HG02884 (cell line): ENCODE data around the gene SH2D6.

Experiments used
- ATAC-seq: cut with Tn5 transposase; IDR thresholded peaks from one replicate; pipeline ENCODE4 v1.9.1; 2021; ENCODE audit warnings: mild to moderate bottlenecking, moderate library complexity; ENCODE audit not compliant: unreplicated experiment

The SH2D6 gene

DNA sequence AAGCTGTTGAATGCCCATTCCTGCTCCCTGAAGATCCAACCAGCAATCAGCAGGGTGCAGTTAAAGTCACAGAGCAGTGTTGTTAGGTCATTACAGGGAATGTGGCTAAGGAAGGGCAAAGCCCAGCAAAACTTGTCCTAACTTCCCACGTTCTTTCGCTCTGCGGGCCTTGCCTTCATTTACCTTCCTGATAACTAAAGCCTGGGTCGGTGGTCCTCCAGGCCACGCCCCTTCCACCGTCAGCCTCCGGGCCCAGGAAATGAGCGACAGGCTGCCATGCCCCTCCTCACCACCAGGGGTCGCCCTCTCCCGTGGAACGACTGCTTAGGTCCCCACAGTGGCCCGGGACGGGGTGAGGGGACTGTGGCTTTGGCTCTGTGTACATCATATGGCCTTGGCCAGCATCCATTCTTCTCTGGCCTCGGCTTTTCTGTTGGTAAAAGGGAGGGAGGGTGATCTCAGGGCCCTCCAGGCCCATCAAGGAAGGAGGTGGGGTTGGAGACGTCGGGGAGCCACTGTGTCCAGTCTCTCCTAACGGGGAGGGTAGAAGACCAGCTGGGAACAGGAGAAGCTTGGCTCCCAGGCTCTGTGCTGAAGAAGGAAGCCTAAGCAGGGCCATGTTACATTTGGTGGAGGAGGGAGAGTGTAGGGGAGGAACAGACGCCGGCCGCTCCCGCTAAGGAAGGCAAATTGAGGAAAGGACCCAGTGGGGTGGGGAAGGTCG, 2.2 kb downstream of the SH2D6 start:
- ATAC-seq = peak; percentile 61

- no peak for ATAC-seq
These were observed 3.0 kb downstream of the SH2D6 start for GRCh38 chr2:85421260-85422071.

DNA sequence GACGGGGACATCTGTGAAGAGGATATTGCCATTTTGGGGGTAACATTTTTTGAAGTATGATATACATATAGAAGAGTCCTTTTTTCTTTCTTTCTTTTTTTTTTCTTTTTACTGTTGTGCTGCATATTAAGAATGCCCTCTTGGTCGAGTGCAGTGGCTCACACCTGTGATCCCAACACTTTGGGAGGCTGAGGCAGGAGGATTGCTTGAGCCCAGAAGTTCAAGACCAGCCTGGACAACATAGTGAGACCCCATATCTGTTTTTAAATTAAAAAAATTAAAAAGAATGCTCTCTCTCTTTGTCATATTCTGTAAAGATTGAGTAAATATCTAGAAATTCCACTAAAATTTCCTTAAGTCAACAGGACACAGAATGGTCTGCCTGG, 3.6 kb downstream of the SH2D6 start:
- ATAC-seq = no peak

- no peak for ATAC-seq
These were observed 5.0 kb downstream of the SH2D6 start for GRCh38 chr2:85423525-85423924.

GRCh38 chr2:85425588-85425987, 7.1 kb downstream of the SH2D6 start:
- no peak for ATAC-seq

DNA sequence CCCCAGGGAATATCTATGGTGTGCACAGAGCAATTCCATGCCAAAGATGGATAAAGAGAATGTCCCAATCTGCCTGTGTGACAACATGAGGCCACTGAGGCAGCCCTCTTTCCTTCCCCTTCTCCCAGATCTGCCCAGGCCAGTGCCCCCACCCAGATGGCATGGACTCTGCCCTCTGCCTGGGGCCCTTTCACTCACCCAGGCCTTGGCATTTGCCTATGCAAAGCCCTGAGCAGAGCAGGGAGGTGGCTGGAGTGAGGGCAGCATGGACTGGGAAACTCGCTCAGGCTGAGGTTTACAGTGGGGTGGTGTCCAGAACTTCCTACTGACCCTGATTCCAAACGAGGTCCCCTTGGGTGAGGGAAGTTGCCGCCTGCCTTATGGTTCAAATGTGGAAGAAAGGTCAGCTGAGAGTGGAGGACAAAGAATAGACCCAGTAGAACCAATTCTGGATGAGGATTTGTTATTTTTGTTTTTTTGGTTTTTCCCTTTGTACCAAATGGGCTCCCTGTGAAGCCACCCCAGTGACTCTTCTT, 8.9 kb downstream of the SH2D6 start:
- ATAC-seq = no peak

DNA sequence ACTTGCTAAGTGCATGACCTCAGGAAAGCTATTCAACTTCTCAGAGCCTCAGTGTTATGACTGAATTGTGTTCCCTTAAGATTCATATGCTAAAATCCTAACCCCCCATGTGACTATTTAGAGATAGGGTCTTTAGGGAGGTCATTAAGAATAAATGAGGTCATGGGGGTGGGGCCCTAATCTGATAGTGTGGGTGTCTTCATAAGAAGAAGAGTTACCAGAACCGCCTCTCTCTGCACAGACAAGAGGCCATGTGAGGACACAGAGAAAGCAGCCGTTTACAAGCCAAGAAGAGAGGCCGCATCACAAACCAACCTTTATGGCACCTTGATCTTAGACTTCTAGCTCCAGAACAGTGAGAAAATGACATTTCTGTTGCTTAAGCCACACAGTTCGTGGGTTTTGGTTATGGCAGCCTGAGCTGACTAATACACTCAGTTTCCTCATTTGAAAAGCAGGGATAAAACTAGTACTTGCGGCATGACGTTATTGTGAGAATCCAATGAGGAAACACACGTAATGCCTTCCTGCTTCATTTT, 9.9 kb downstream of the SH2D6 start:
- no peak for ATAC-seq

GRCh38 chr2:85429213-85429923, 10.9 kb downstream of the SH2D6 start:
- no peak for ATAC-seq

DNA sequence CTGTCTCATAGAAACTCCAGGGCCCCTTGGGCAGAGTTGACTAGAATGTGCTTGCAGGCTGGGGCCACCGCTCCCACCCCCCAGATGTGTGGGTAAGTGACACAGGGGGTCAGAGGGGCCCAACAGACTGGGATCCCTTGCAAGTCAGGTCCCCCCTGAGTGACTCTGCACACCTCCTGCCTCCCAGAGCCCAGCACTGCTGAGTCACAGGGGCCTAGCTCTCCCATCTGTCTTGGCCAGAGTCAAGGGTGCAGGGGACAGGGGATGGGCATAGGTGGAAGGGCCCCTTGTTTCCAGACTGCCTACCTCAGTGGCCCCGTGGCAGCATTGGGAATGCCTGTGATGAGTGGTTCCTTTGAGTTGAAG, 11.4 kb downstream of the SH2D6 start:
- ATAC-seq = no peak

- no peak for ATAC-seq
These were observed 12.4 kb downstream of the SH2D6 start for GRCh38 chr2:85430752-85431569.

GRCh38 chr2:85431570-85432205, 13.2 kb downstream of the SH2D6 start:
- no peak for ATAC-seq

GRCh38 chr2:85433511-85434089, 15.1 kb downstream of the SH2D6 start:
- no peak for ATAC-seq

- no peak for ATAC-seq
These were observed 16.2 kb downstream of the SH2D6 start for GRCh38 chr2:85434696-85435095.

DNA sequence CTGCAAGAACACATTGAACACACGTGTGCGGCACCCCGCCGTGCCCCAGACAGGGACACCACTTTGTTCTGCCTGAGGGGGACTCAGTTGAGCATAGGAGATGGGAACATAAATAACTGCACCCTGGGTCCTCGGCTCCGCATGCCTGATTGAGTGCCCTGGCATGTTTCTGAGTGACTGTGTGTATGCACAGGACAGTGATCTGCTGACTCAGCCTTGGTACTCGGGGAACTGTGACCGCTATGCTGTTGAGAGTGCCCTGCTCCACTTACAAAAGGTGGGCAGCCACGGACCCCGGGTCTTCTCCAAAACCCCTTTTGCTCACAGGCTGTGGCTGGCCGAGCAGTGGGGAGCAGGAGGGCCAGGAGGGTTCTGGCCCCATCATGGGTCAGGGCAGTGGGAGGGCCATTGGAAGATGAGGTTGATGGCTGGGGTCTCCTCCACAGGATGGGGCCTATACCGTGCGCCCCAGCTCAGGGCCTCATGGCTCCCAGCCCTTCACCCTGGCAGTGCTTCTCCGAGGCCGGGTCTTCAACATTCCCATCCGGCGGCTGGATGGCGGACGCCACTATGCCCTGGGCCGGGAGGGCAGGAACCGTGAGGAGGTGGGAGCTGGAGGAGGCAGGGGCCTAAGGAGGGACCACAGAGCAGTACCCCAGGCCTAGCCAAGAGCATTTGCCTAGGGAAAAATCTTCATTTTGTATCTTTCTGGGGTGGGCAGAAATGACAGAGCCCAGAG, 16.9 kb downstream of the SH2D6 start:
- no peak for ATAC-seq

- no peak for ATAC-seq
These were observed 17.7 kb downstream of the SH2D6 start for GRCh38 chr2:85435981-85436835.

DNA sequence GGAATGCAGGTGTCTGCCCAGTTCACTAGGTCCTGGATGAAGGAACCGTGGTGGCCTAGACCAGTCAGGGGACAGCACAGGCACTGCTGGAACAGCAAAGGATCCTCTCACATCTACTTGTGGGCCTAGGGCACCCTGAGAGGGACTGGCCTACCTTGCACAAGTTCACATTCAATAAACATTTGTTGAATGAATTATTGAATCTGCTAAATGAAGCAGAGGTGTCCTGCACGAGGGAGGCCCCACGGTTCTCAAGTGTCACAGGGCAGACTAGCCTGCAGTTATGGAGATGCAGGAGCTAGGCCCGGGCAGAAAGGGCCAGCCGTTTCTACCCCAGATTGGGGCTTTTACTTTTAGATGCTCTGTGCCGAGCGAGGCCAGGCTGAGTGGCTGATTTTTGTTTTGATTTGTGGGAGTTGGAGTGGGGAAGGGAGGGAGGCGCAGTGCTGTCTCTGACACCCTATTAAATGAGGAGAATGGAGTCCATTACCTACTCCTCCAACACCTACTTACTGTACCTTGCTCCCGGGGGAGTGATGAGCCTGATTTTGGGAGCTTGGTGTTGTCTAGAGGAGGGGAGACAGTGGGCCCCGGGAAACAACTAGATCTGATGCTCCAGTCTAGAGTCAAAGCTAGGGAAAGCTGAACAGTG, 18.4 kb downstream of the SH2D6 start:
- no peak for ATAC-seq

DNA sequence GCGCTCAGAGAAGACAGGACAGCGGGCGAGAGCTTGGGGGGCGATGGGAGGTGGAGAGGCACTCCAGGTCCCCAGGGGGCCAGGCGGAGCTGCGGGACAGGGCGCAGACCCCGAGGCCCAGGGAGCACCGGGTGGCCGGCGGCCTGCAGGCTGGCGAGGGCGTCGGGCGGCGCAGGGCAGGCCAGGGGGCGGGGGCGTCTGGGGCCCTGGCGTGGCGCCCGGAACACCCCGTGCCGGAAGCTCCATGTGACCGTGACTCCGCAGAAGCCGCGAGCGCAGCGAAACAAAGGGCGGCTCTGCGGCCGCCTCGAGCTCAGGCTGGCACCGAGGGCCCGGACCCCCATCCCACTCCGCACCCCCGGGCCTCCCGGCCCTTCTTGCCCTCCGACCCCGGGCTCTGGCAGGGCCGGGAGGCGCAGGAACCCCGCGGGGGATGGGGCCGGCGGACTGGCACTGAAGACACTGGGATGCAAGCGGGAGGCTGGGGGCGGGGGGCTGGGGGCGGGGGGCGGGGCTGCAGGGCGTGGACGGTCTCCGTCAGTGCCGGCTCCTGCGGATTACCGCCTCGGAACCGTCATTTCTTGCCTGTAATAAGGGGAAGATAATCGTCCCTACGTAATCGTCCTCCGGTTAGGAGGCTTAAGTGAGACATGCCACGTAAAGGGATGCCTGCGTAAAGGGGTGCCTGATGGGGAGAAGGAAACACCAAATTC, 19.1 kb downstream of the SH2D6 start:
- peak; percentile 69 for ATAC-seq
